ENCODE data around the gene PPP1R12B. TPM values are rescaled to one million over a fixed set of nuclear protein-coding genes. Genes with fewer than 3 reads are reported as not detected.
"Not testable (repeated sequence)": the region's sequence is repeated elsewhere in the genome, so short reads cannot be mapped to it uniquely, and the experiment has no call there.

The PPP1R12B gene
- total RNA-seq, 1 experiment from 2014 or later, result 33.3 TPM

GRCh38 chr1:202557662-202558061, 209.2 kb downstream of the PPP1R12B start:
- H3K9me2 ChIP-seq (ENCODE audit: insufficient read depth); DNase-seq; H2AFZ ChIP-seq; H3K27ac ChIP-seq; H3K4me1 ChIP-seq (replicated peaks; ENCODE audit: insufficient read depth); H3K36me3 ChIP-seq (ENCODE audit: low read depth); BruUV-seq (replicated peaks); intact Hi-C loops (cut with micrococcal nuclease; ENCODE audit: unreplicated experiment); H3K9me3 ChIP-seq (ENCODE audit: insufficient read depth, low read depth); CTCF ChIA-PET; H3F3A ChIP-seq (ENCODE audit: insufficient read depth, low read depth); H3K4me3 ChIP-seq; H3K79me2 ChIP-seq (ENCODE audit: low read depth); H3K4me2 ChIP-seq; POLR2A ChIA-PET (ENCODE audit: unreplicated experiment); H3K27me3 ChIP-seq (ENCODE audit: insufficient read depth, low read depth); H4K20me1 ChIP-seq (ENCODE audit: insufficient read depth): not testable (repeated sequence)

DNA sequence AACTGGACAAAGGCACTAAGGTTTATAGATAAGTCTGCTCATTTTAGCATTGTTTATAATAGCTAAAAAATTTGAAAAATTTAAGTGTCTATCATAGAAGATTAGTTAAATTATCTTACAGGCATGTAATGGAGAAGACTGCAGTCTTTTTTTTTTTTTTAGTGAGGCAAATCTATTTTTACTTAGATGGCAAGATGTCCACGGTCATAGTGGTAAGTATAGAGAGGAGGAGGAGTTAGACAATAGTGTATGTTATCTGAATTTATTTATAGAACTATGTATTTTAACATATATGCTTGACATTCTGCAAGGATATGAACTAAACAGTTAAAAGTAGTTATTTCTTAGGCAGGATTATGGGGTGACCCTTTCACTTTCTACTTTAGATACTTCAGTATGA, 212.7 kb downstream of the PPP1R12B start:
- Histone ChIP-seq H3K9me3 (ENCODE audit: insufficient read depth, low read depth) (no peaks in the 10 kb centered on the region), H3K4me2 (no peak overlapping the region), H3K4me1 (replicated peaks; ENCODE audit: insufficient read depth) (no peaks in the 10 kb centered on the region), H3K79me2 (ENCODE audit: low read depth) (no peaks in the 10 kb centered on the region), H3K36me3 (ENCODE audit: low read depth) (0 out of 2 replicates have a peak, but pooled peaks cover 5% of the 10 kb centered on the region), H2AFZ (no peak overlapping the region), H3K27ac (no peak overlapping the region), H3K4me3 (no peak overlapping the region), H4K20me1 (ENCODE audit: insufficient read depth) (no peaks in the 10 kb centered on the region), H3K27me3 (ENCODE audit: insufficient read depth, low read depth) (no peaks in the 10 kb centered on the region), H3F3A (ENCODE audit: insufficient read depth, low read depth) (0 out of 2 replicates have a peak, but pooled peaks cover 3% of the 10 kb centered on the region), H3K9me2 (ENCODE audit: insufficient read depth) (no peaks in the 10 kb centered on the region)
- DNase-seq, result no peak
- POLR2A ChIA-PET (ENCODE audit: unreplicated experiment), result no interaction called here
- TF ChIP-seq EZH2 (IDR thresholded peaks at IDR 0.05; ENCODE audit: low read depth) (no peak), CTCF (conservative IDR thresholded peaks at IDR 0.05) (no peak)
- no TSS peak for BruUV-seq (replicated peaks)
- CTCF ChIA-PET, result no interaction called here
- intact Hi-C loops (cut with micrococcal nuclease; ENCODE audit: unreplicated experiment), result no loop called here

DNA sequence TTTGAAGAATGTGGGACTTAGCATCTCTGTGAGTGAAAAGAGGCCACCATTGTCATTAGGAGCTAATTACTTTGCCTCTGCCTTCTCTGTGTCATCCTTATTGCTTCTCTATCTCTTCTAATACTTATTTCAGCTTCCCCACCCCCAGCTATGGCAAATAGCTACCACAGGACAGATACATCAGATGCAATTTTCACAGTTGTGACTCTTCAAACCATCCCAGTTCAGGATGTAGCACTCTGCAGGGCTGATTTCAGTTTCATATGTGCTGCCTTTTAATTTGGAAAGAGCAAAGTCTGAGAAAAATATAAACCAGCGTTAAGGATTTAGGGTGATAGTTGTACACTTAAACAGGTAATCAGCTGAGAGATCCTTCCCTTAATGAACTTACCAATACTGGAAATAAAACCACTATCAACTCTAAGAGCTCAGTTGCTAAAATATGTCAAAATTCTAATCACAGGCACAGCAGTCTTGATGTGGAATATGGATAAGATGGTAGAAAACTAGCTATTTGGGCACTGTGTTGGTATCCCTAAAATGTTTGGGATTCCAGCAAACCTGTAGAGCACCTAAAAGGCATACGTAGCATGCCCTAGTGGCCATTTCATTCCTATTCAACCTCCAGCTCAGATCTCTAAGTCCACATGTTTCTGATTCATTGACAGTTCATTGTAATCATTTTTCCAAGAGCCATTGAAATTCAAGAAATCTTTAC, 213.4 kb downstream of the PPP1R12B start:
- no peak overlapping the region for H3K27ac ChIP-seq
- H3K36me3 ChIP-seq (ENCODE audit: low read depth), result 0 out of 2 replicates have a peak, but pooled peaks cover 5% of the 10 kb centered on the region
- no peaks in the 10 kb centered on the region for H3K79me2 ChIP-seq (ENCODE audit: low read depth)
- peaks cover 3% of the 10 kb centered on the region; the same call in 1 of the 2 replicates for H3K4me1 ChIP-seq (replicated peaks; ENCODE audit: insufficient read depth)
- H3K4me3 ChIP-seq, result no peak overlapping the region
- no peaks in the 10 kb centered on the region for H3K27me3 ChIP-seq (ENCODE audit: insufficient read depth, low read depth)
- CTCF ChIA-PET, result no interaction called here
- no peak overlapping the region for H3K4me2 ChIP-seq
- H3F3A ChIP-seq (ENCODE audit: insufficient read depth, low read depth), result 0 out of 2 replicates have a peak, but pooled peaks cover 3% of the 10 kb centered on the region
- H3K9me3 ChIP-seq (ENCODE audit: insufficient read depth, low read depth), result no peaks in the 10 kb centered on the region
- no peaks in the 10 kb centered on the region for H3K9me2 ChIP-seq (ENCODE audit: insufficient read depth)
- POLR2A ChIA-PET (ENCODE audit: unreplicated experiment), result no interaction called here
- TF ChIP-seq CTCF (conservative IDR thresholded peaks at IDR 0.05) (no peak), EZH2 (IDR thresholded peaks at IDR 0.05; ENCODE audit: low read depth) (no peak)
- no peak for DNase-seq
- no peak overlapping the region for H2AFZ ChIP-seq
- H4K20me1 ChIP-seq (ENCODE audit: insufficient read depth), result no peaks in the 10 kb centered on the region
- intact Hi-C loops (cut with micrococcal nuclease; ENCODE audit: unreplicated experiment), result no loop called here
- no TSS peak for BruUV-seq (replicated peaks)
